Fibroblast of peridontal ligament (primary cell): Measurements from ENCODE around the gene NIN.
"Not testable (repeated sequence)": the region's sequence is repeated elsewhere in the genome, so short reads cannot be mapped to it uniquely, and the experiment has no call there.

Experiments
- DNase-seq: peaks from one replicate; pipeline ENCODE4 v3.0.0-alpha.2; 2010; ENCODE audit errors: extremely low read depth

NIN gene

DNA sequence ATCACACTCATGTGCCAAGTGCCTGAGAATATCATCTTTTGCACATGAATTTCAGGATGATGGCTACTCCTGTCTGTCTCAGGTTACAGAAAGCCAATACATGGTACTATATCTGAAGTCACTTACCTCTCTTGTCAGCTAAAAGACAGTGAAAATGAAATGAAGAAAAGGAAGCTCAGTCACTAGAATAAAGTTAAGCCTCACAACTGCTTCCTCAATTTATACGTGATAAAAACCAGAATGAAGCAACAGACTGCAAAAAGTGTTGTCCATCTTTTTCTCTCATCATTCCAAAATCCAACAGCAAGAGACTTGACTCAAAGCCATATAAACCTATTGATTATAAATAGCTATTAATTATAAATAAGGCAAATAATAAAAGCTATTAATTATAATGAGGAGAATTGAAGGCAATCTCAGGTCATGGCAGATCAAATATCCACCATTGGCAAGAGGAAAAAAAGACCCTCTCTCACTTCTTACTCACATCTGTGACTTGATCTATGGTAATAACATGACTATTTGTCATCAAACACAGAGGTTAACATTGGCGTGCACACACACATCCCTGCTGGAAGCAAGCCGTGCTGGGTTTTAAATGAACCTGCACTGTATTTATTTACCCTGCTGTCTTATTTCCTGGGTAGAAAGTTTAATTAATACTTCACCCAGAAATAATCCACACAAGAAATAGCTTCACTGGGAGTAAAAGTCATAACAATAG is 10.0 kb downstream of the NIN start:
- DNase-seq: no peak

DNA sequence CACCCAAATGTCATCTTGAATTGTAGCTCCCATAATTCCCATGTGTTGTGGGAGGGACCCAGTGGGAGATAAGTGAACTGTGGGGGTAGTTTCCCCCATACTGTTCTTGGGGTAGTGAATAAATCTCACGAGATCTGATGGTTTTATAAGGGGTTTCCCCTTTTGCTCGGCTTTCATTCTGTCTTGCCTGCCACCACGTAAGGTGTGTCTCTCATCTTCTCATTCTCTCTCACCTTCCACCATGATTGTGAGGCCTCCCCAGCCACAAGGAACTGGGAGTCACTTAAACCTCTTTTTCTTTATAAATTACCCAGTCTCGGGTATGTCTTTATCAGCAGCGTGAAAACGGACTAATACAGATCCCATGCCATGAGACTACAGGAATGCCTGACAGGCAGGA is 11.7 kb downstream of the NIN start:
- DNase-seq: not testable (repeated sequence)

DNA sequence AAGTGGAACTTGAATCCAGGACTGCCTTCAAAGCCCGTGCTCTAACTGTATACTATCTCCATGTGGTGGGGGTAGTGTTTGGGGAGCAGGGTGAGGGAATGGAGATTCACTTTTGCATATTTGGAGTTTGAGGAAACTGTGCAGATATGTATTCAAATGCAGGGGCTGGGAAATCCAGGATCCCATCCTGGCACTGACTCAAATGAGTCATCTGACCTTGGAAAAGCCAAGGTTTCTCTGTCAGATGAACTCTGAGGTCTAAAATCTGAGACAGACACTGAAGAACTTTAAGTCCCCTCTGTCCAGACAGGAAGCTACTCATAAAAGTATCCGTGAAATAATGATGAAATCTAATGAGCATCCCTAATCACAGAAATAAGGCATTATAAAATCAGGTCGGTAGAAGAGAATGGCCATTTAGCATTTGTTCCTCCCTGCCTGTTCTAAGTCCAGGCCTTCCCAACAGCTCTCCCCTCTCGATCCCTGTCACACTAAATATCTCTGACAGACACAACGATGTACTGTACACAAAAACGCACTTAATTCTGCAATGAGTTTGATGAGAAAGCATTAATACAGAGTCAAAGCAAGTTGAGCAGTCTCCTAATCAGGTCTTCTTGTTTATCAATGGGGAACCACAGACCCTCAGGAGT is 14.4 kb downstream of the NIN start:
- peak; percentile 45 for DNase-seq

DNA sequence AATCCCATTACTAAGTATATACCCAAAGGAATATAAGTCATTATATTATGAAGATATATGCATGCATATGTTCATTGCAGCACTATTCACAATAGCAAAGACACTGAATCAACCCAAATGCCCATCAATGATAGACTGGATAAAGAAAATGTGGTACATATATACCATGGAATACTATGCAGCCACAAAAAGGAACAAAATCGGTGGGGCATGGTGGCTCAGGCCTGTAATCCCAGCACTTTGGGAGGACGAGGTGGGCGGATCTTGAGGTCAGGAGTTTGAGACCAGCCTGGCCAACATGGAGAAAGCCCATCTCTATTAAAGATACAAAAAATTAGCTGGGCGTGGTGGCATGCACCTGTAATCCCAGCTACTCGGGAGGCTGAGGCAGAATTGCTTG is 15.4 kb downstream of the NIN start:
- DNase-seq: not testable (repeated sequence)

DNA sequence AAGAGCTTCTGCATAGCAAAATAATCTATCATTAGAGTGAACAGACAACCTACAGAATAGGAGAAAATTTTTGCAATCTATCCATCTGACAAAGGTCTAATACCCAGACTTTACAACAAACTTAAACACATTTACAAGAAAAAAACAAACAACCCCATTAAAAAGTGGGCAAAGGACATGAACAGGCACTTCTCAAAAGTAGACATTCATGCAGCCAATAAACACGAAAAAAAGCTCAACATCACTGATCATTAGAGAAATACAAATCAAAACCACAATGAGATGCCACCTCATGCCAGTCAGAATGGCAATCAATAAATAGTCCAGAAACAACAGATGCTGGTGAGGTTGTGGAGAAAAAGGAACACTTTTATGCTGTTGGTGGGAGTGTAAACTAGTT is 15.9 kb downstream of the NIN start:
- DNase-seq: not testable (repeated sequence)

DNA sequence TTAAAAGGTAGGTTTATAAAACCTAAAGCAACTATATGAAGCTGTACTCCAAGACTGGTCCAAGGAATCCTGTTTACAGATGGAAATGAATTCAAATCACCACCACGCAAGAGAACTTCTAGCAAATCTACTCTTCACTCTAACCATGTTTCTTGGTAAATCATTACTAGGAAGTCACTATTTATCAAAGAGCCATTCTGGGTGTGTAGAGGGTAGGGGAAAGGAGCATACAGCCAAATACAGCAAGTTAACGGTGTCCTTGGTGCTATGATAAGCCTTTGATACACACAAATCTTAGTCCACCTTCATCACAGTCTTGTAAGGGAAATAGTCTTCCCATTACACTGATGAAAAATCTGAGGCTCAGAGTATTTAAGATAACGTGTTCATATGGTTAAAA is 16.8 kb downstream of the NIN start:
- DNase-seq: no peak

DNA sequence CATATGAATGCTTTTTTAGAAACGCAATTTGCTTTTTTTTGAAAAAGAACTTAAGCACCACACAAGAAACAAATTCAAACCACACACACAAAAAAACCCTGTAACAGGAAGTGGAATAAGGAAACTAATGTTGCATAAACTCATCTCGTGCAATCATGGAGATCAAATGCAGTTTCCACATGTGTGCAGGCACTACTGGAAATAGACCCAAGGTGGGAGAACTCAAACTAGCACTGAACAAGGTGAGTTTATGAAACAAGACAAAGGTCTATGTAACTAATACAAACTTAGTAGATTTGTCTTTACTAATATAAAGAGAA is 17.5 kb downstream of the NIN start:
- peak; percentile 50 for DNase-seq

DNA sequence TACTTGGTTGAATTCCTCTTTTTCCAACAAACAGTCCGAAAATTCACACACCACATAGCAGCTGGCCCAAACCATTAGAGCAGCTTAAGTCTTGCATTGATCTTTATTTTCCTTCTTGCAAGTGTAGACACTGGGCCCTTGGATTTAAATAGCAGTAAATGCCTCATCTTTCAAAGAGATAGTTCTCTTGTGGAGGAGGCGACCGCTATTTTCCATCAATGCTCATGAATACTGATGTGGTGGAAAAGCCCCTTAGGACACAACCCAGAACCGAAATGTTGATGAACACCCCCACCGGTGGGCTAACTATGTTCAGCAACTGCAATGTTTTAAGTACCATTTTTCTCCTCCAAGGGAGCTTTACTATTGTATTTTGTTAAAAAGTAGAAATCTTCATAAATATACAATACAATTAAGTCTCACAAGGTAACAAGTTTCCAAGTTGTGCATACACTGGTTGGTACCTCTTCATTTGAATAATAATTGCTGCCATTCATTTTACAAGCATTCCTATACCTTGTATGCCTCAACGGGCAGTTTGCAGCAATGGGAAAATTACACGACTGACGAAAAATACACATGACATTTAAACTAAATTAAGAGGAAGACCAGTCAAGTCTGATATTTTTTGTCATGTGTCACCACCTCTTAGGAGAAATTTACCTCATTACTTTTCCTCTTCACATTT is 18.0 kb downstream of the NIN start:
- no peak for DNase-seq

DNA sequence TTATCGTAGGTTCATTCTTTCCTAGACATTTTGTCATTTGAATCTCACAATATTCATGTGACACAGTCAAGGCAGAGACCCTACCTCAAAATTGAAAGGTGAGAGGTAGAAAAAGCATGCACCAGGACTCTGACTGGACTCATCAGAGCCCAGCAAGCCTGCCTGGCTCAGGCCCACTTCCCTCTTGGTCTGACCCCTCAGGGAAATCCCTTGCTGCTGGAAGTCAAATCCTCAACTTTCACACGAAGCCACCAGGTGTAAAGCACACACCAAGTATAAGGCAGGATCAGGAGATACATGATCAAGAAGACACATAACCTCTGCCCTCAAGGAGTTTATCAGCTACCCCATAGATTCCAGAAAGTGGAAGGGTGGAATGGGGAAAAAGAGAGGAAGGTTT is 18.8 kb downstream of the NIN start:
- no peak for DNase-seq

DNA sequence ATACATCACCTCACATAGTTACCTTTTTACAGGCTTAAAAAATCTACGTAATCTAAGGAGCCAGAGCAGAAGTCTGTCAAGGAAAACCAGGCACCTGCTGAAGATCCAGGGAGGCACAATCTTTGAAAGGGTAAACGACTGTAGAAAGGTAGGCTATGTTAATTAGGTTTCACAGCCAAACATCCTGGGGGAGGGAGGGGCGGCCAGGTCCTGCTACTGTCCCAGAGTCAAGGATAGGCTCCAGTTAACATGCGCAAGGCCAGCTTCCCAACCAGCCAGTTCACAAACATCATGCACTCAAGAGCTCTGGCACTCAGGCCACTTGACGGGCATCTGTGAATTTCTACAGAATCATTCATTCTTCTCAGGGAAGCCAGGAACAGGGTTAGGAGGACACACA is 22.9 kb downstream of the NIN start:
- DNase-seq: no peak

DNA sequence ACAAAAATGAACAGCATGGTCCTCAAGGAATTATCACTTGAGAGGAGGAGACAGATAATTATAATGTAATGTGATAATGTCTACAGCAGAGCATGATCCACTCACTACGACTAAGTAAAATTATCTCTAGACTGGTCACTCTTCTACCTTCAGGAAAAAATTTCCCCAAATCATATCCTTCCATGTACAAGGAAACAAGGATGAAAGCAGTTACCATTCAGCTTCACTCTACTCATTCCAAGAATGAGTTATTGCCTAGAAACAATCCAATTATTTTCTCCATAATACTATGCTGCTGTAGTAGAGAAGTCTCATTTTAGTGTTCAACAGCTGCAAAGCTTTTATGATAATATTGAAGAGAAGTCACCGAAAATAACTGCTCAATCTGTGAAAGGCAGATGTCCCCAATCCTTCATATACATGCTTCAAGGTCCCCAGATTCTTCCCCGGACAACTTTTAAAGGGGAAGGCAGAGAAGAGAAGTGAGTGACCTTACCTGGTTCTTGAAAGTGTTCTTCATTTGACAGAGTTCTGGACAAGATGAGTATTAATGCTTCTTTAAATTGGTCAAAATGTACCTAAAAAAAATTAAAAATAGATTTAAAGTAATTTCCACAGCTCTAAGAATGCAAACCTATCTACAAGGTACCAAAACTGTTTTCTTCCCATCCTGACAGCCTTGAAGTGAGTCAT is 24.6 kb downstream of the NIN start:
- peak; percentile 52 for DNase-seq

DNA sequence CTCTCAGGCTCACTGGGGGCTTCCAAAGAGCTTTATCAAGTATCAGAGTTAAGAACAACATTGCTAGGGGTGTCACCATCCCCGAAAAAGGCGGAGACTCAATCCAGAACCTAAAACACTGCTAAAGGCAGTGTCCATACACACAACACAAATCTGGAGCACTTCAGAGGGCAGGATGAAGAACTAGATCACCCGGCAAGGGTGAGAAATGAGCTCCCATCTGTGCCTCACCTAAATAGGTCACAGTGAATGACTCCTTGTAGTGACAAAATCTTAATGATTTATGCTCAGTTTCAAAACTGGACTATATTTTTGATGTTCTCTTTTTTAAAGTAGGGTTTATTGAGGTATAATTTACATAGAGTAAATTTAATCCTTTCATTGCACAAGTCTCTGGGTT is 25.6 kb downstream of the NIN start:
- DNase-seq: no peak

DNA sequence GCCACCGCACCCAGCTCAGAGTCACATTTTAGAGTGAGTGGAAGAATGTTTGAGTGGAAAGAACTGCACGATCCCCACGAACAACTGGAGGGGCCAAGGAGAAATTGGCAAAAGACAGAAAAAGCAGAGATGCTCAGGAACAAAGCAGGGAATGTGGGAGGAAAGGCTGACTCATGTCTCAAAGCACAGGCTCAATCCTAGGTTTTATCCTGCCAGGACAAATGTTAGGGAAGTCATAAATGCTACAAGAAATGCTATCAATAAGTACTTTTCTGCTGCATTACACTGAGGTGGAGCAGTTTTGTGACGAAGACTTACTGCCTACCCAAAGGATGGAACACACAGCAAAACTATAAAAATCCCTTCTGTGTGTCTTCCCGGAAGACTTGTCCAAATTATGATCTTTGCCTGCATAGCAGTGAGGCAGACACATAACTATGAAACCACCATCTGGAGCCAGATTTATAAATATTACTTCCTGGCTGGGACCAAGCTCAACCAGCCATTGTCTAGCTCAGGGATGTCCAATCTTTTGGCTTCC is 26.7 kb downstream of the NIN start:
- DNase-seq: peak; percentile 68

DNA sequence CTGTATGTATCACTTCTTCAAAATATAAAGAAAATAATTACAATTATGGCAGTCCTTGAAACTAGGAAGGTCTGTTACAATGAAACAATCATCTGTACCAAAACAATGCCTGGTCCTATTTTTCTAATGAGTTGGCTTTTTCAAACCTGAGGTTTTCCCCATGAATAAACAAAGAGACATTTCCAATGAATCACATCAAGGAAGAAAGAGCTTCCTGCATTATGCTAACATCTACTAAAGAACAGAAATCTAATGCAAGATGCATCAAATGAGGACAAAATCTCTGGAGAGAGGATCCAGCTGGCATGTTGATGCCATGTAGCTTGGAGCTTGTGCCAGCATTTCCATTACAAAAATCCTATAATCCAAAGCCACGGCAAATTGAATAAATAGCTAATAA is 29.3 kb downstream of the NIN start:
- DNase-seq: peak; percentile 54

DNA sequence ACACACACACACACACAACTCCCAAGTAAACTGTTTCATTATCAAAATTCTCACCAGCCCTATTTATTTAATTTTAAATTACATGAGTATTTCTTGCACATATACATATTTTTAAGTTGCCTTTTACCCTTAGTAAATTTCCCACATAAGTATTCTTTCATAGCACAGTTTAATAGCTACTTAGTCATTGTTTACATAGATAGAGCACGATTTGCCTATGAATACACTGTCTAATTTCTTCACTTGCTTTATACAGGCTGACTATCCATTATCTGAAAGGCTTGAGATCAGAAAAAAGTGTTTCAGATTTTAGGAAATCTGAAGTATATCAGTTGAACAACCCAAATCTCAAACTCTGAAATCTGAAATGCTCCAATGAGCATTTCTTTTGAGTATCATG is 30.9 kb downstream of the NIN start:
- no peak for DNase-seq

DNA sequence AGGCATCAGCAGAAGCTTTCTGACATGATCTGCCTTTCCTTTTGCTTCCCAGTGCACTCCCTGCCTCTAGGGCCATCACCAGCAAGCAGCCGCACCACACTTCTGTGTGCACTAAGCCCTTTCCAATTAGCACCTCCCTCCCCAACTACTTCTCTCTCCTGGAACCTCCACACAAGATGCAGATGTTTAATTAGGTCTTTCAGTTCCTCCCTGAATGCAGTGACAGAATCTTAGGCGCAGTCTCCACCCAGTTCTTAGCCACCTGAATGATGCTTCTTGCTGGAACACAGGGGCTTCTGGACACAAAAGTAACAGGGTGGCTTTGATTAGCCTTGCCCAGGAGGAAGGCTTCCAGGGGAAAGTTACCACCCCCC is 32.9 kb downstream of the NIN start:
- no peak for DNase-seq

DNA sequence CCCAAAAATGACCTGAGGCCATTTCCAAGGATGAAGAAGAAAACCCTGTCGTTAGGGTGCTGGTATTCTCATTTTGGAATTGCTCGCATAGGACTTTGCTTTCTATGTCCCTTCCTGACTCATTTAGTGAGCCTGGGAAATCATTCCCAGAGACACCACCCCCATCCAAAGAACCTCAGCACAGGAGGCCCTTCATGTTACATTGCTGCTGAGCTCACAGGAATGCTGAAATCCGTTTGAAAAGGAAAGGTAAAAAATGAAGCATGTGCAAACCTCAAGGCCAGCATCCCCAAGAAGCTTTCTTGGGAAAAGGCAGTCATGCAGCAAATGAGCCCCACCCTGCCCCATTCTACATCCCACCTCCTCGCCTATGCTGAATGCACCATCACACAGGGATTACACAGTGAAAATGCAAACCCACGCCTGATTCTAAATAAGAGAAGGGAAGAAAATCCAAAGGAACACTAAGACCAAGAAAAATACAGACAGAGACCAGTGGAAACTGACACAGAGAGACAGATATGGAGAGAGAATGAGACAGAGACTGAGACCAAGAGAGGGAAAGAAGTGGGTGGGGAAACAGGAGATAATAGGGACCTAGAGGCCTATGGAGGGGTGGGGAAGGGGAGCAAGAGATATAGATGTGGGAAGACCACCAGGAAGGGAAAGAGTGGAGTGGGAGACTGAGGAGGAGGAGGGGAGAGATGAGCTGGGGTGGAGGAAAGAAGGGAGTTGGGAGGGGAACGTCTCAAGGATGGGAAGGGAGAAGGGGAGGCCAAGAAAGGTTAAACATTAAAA is 33.5 kb downstream of the NIN start:
- no peak for DNase-seq

DNA sequence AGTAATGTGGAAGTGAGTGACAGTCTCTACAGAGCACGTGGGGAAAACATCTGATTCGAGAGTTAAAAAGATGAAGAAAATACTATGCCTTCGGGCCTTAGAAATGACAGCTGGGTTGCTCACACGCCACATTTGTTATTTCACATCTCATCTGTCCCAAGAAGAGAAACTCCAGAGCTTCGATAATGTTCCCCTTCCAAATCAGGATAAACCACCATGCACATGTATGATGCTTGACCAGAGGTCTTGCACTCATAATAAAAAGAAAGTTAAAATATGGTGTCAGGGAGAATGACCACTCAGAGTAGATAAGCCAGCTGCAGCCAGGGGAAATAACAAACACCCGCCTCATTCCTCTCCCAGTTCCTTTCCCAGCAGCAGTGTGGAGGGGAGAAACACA is 34.6 kb downstream of the NIN start:
- no peak for DNase-seq

DNA sequence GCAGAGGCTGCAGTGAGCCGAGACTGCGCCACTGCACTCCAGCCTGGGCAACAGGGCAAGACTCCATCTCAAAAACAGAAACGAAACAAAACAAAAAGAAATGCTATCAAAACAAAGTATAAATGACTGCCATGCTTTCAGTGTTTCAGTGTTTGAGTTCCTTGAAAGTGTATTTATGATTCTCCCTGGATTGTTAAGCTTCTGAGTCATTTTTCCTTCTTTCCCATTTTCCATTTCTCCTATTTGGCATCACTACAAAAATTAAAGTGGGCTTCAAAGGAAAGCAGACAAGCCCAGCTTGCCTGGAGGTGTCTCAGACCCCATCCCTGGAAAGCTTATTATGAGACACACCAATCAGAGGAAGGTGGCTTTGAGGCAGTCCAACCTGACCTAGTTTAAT is 35.1 kb downstream of the NIN start:
- DNase-seq: no peak

DNA sequence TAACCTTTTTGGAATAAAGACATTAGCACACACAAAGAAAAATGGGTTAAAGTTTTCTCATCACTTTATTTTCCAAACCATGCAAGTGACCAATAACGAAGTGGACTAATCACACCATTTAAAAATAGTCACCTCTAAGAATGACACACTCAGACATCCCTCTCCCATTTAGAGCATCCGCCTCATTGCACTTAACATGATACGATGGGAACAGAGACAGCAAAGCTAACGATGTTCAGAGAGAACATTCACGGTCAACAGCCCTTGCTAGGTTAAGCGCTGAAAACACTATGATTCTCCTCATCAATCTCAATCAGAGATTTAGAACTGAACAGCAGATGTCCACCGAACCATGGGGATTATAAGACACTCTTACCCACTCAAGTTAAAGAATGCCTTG is 35.8 kb downstream of the NIN start:
- no peak for DNase-seq

DNA sequence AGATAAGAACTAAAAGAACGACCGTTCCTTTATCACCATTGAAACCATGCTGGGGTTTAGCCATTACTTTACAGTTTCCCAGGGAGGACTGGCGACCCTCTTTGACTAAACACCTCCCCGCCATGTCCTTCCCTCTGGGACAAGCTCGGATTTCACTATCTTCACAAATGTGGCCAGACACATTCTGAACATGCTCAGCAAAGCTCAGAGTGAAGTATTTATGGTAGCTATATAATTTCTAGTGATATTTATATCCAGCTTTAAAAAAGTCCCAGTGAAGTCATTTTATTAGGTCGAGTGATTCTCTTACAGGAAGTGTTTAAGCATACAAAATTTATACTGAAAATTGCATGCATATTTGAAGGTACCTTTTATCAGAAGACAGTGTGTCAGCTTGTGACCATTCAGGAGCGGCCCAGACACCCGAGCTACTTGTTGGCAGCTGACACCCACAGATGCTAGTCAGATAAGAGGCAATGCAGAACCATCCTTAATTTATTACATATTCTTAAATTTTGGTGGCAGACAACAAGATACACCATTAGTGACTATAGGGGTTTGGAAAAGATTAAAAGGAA is 36.8 kb downstream of the NIN start:
- DNase-seq: no peak
